Mucosa of rectum (tissue), 2 donors: ENCODE results near the gene HLF.

ENCODE experiments used
- H3K27ac ChIP-seq, 2 donors: one replicate each; pipeline ENCODE4 v1.7.0; 2013; ENCODE audit warnings: inconsistent platforms in 2 of 2, low read depth in 2 of 2, low read length in 2 of 2
- H3K27me3 ChIP-seq, 2 donors: one replicate each; pipeline ENCODE4 v1.7.0; 2013; ENCODE audit warnings: low read length in 2 of 2; ENCODE audit not compliant: control insufficient read depth in 2 of 2, insufficient read depth in 2 of 2
- H3K36me3 ChIP-seq, 2 donors: one replicate each; pipeline ENCODE4 v1.7.0; 2013; ENCODE audit warnings: low read length in 2 of 2; ENCODE audit not compliant: control insufficient read depth in 2 of 2, insufficient read depth in 2 of 2
- H3K4me1 ChIP-seq, 2 donors: one replicate each; pipeline ENCODE4 v1.7.0; 2013; ENCODE audit warnings: low read length in 2 of 2, mild to moderate bottlenecking in 1 of 2; ENCODE audit not compliant: control insufficient read depth in 2 of 2, insufficient read depth in 2 of 2
- H3K4me3 ChIP-seq, 2 donors: one replicate each; pipeline ENCODE4 v1.7.0; 2013; ENCODE audit warnings: low read length in 2 of 2
- H3K9ac ChIP-seq, 2 donors: one replicate each; pipeline ENCODE4 v1.7.0; 2013; ENCODE audit warnings: low read length in 2 of 2, low read depth in 1 of 2, mild to moderate bottlenecking in 1 of 2
- H3K9me3 ChIP-seq, 2 donors: one replicate each; pipeline ENCODE4 v1.7.0; 2013; ENCODE audit warnings: low read length in 2 of 2; ENCODE audit not compliant: control insufficient read depth in 2 of 2
- donor health status: healthy.
- donor health status: Normal muscosa, but diverticular disease.

HLF gene

GRCh38 chr17:55299890-55300289 is 35.1 kb downstream of the HLF start:
- Histone ChIP-seq H3K4me1 (no peaks in the 10 kb centered on the region), H3K36me3 (no peaks in the 10 kb centered on the region), H3K27me3 (no peaks in the 10 kb centered on the region), H3K9me3 (no peaks in the 10 kb centered on the region), H3K9ac (no peak overlapping the region), H3K27ac (no peak overlapping the region), H3K4me3 (no peak overlapping the region)

DNA sequence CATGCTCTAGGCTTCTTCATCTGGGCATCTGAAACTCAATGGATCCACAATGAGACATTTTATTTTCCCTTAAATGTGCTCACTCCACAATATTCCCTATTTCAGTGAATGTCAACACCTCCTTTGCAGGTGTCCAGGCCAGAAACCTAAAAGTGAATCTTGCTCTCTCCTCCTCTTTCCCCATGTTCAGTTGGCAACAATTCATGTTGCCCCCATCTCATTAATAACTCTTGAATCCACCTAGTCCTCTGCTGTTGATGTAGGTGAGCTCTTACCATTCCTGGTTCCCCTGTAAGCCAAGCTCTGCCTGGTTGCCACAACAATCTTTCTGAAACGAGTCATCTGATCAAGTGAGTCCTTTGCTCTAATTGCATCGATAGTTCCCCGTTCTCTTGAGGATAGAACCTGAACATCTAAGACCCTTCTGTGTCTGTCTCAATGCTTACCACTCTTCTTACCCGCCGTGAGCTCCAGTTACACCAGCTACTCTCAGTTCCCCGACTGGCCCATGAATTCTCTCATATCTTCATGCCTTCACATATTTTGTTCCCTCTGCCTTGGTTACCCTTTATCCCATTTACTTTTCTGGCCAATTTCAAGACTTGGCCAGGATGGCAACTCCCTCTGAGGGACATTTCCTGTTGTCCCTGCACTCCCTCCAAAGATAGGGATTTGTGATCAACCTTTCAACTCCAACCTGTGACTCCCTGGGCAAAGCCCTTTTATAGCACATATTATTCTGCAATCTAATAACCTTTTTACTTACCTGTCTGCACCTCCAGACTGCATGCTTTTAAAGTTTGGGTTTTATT is 35.9 kb downstream of the HLF start:
- no peaks in the 10 kb centered on the region for H3K4me1 ChIP-seq
- H3K9me3 ChIP-seq: no peaks in the 10 kb centered on the region
- no peaks in the 10 kb centered on the region for H3K27me3 ChIP-seq
- H3K27ac ChIP-seq: no peak overlapping the region
- no peak overlapping the region for H3K4me3 ChIP-seq
- no peak overlapping the region for H3K9ac ChIP-seq
- H3K36me3 ChIP-seq: no peaks in the 10 kb centered on the region

DNA sequence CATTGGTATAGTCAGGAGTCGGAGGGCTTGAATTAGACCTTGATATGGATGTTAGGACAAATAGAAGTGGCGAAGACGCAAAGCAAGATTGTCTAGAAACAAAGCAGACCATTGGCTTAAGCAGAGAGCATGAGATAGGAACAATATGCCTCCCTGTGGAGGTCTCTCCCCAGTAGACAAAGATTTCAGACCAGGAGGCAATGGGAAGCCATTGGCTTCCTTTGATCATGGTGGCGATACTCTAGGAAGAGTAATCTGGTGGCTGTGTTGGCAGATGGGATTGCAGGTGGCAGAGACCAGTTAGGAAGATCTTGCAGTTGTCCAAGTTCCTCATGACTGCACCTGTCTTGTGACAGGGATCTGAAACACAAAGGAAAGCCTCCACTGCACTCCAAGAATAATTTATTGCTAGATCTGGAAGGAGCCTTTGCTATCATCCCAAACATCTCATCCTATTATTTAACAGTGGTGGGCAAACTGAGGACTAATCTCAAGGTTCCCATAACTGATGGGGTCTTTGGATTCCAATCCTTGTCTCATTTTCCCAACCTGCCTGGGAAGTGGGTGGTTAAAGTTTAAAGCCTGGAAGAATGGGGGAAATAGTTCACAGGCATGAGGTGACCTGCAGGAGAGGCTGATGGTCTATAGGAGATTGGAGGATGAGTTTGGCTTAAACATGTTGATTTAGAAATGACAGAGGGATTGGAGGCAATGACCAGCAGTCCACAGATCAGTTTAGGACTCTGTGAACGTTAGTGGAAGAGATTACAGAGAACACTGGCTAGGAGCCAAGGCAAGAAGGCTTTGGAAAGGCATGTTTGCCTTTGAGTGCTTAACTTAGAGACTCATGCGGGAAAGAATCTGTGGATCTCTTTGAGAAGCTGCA is 37.0 kb downstream of the HLF start:
- Histone ChIP-seq H3K27ac (no peak overlapping the region), H3K36me3 (no peaks in the 10 kb centered on the region), H3K27me3 (no peaks in the 10 kb centered on the region), H3K4me3 (no peak overlapping the region), H3K9me3 (no peaks in the 10 kb centered on the region), H3K4me1 (no peaks in the 10 kb centered on the region), H3K9ac (no peak overlapping the region)

DNA sequence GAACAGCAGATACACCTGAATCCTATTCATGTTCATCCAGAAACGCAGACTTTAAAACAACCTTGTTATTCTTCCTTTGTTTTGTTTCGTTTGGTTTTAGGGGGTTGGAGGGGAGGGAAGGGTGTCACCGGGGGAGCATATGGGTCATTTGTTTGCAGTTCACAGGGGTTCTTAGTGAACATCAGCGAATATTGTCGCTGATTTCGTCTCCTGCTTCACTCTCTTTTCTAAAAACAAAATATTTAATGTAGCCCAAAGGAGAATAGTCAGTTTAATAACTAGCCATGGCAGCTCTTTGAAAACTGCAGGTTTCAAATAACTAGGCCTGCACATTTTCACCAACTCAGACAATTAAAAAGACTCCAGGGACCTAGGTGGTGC is 37.6 kb downstream of the HLF start:
- Histone ChIP-seq H3K4me1 (no peaks in the 10 kb centered on the region), H3K27ac (no peak overlapping the region), H3K9ac (no peak overlapping the region), H3K9me3 (no peaks in the 10 kb centered on the region), H3K27me3 (no peaks in the 10 kb centered on the region), H3K36me3 (no peaks in the 10 kb centered on the region), H3K4me3 (no peak overlapping the region)

GRCh38 chr17:55303008-55303493 is 38.3 kb downstream of the HLF start:
- Histone ChIP-seq H3K27me3 (no peaks in the 10 kb centered on the region), H3K4me3 (no peak overlapping the region), H3K9me3 (no peaks in the 10 kb centered on the region), H3K4me1 (no peaks in the 10 kb centered on the region), H3K36me3 (no peaks in the 10 kb centered on the region), H3K9ac (no peak overlapping the region), H3K27ac (no peak overlapping the region)

GRCh38 chr17:55303701-55304145 is 39.0 kb downstream of the HLF start:
- Histone ChIP-seq H3K4me1 (no peaks in the 10 kb centered on the region), H3K9me3 (no peaks in the 10 kb centered on the region), H3K9ac (no peak overlapping the region), H3K4me3 (no peak overlapping the region), H3K36me3 (no peaks in the 10 kb centered on the region), H3K27me3 (no peaks in the 10 kb centered on the region), H3K27ac (no peak overlapping the region)

GRCh38 chr17:55304171-55304859 is 39.6 kb downstream of the HLF start:
- H3K9ac ChIP-seq: no peak overlapping the region
- no peak overlapping the region for H3K27ac ChIP-seq
- no peaks in the 10 kb centered on the region for H3K9me3 ChIP-seq
- H3K4me3 ChIP-seq: no peak overlapping the region
- H3K4me1 ChIP-seq: no peaks in the 10 kb centered on the region
- H3K27me3 ChIP-seq: no peaks in the 10 kb centered on the region
- no peaks in the 10 kb centered on the region for H3K36me3 ChIP-seq

GRCh38 chr17:55305321-55306087 is 40.7 kb downstream of the HLF start:
- no peaks in the 10 kb centered on the region for H3K36me3 ChIP-seq
- H3K9me3 ChIP-seq: no peaks in the 10 kb centered on the region
- H3K4me3 ChIP-seq: no peak overlapping the region
- no peaks in the 10 kb centered on the region for H3K27me3 ChIP-seq
- H3K4me1 ChIP-seq: no peaks in the 10 kb centered on the region
- no peak overlapping the region for H3K27ac ChIP-seq
- no peak overlapping the region for H3K9ac ChIP-seq

DNA sequence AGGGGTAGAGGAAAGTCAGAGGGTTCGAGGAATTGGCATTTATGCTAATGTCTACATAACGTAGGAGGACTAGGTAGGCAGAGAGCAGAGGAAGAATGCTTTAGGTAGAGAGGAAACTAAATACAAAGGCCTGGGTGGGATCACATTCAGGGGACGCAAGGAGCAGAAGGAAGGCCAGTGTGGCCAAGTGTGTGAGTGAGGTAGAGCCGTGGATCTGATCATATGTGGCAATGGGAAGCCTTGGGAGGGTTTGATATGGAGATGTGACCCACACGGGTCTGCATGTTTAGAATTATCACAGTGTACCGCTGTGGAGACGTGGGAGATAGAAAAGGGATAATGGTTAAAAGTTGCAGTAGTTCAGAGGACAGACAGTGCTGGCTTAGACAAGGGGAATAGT is 43.1 kb downstream of the HLF start:
- Histone ChIP-seq H3K27me3 (no peaks in the 10 kb centered on the region), H3K9me3 (no peaks in the 10 kb centered on the region), H3K36me3 (no peaks in the 10 kb centered on the region), H3K4me1 (no peaks in the 10 kb centered on the region), H3K9ac (no peak overlapping the region), H3K27ac (no peak overlapping the region), H3K4me3 (no peak overlapping the region)
